NCI-H446 treated with DMSO at 0.1 percent for 48 hours (cell line): ENCODE measurements around the gene ZZZ3.
A peak's percentile ranks its signal among the peaks of the same experiment; 100 is the strongest.
"Not testable (repeated sequence)": the region's sequence is repeated elsewhere in the genome, so short reads cannot be mapped to it uniquely, and the experiment has no call there.

Source experiments
- DNase-seq: peaks from one replicate; lab custom pipeline; 2025; lab: John Stamatoyannopoulos, UW

ZZZ3 gene

GRCh38 chr1:77682460-77683159 lies at the start of gene ZZZ3:
TSS of gene ZZZ3 (minus strand) at chr1:77682658. CDS start at chr1:77633354, 49,304 bp downstream.
- peak; percentile 96 for DNase-seq

DNA sequence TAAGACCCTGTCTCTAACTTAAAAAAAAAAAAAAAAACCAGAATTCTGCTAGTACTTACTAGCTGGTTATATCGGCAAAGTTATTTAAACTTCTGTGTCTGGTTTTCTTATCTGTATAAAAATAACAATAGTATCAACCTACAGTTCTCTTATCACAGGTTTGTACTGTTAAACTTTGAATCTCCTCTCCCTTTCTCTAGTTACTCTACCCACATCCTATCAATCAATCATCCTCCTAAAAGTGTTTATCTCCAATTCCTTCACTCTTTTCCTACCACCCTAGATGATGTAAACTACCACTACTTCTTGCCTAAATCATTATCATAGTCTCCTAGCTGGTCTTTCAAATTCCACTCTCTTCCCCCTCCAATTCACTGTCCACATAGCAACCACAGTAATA lies 49.6 kb upstream of the ZZZ3 start:
- no peak for DNase-seq

DNA sequence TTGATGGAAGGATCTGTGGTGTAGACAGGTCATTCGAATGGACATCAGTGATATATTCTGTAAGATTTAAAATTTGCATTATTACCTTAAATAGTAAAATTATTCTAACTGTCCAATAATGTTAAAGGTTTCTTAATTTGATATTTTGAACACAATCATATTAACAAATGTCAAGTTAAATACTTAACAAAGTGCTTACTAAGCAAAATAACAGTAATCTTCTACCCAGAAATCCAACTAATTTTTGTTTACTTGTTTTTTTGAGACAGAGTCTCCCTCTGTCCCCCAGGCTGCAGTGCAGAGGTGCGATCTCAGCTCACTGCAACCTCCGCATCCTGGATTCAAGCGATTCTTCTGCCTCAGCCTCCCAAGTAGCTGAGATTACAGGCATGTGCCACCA lies 43.2 kb upstream of the ZZZ3 start:
- DNase-seq: no peak

- DNase-seq: no peak
These were observed 35.7 kb upstream of the ZZZ3 start for GRCh38 chr1:77718181-77718580.

DNA sequence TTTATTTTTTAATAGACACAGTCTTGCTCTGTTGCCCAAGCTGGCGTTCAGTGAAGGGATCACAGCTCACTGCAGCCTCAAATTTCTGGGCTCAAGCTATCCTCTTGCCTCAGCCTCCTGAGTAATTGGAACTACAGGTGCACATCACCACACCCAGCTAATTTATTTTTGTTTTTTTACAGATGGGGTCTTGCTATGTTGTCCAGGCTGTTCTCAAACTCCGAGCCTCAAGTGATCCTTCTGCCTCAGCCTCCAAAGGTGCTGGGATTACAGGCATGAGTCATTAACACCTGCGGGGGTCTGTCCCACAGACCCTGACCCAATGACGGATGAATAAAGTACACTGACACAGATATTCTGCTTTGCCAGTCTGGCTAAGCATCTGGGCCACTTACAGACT lies 33.6 kb upstream of the ZZZ3 start:
- DNase-seq: no peak

- DNase-seq: no peak
These were observed 27.3 kb upstream of the ZZZ3 start for GRCh38 chr1:77709727-77710126.

- no peak for DNase-seq
These were observed 23.9 kb upstream of the ZZZ3 start for GRCh38 chr1:77706321-77706720.

DNA sequence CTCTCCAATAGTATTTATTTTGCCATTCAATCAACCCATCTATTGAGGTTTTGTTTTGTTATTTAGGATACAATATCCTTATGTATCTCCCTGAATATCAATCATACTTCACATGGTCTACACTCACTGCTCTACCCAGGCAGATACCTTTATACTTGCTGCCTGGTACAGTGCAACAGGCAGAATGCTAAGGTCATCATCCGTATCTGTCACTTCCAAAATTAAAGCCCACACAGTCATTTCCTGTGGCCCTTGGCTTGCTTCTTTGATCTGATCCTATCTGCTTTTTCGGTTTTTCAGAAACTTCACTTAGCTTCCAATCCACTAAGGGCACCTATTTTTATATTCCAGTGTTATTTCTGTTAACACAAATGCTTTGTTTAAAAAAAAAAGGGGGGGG lies 22.3 kb upstream of the ZZZ3 start:
- DNase-seq: no peak

DNA sequence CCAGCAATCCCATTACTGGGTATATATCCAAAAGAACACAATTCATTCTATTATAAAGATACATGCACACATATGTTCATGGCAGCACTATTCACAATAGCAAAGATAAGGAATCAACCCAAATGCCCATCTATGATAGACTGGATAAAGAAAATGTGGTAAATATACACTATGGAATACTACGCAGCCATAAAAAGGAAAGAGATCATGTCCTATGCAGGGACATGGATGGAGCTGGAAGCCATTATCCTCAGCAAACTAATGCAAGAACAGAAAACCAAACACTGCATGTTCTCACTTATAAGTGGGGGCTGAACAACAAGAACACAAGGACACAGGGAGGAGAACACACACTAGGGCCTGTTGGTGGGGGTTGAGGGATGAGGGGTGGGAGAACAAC lies 17.2 kb upstream of the ZZZ3 start:
- not testable (repeated sequence) for DNase-seq

DNA sequence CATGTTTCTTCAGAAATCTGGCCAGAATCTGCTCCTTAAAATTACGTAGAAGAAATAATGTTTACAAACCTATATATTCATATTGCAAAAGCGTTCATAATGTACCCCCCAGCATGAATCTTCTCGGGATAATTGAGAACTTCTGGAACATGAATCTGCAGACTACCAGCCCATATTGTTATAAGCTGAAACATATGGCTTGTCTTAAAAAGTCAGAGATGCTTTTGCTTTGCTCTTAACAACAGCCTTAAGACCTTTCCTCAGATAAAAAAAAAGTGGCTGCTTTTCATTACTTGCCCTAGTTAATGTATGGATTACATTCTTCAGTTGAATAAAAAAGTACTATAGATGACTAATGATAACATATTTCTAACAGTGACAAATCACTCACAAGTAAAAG lies 15.0 kb upstream of the ZZZ3 start:
- DNase-seq: no peak

GRCh38 chr1:77688939-77689338 lies 6.5 kb upstream of the ZZZ3 start:
- DNase-seq: no peak

DNA sequence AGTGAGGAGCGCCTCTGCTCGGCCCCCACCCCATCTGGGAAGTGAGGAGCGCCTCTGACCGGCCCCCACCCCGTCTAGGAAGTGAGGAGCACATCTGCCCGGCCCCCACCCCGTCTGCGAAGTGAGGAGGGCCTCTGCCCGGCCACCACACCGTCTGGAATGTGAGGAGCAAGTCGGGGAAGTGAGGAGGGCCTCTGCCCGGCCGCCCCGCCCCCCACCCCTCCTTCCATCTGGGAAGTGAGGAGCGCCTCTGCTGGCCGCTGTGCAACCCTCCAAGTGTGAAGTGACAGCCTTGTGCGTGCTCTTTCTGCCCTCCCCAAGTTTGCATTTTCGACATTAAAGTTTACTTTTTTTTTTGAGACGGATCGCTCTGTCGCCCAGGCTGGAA lies 5.1 kb upstream of the ZZZ3 start:
- DNase-seq: no peak

DNA sequence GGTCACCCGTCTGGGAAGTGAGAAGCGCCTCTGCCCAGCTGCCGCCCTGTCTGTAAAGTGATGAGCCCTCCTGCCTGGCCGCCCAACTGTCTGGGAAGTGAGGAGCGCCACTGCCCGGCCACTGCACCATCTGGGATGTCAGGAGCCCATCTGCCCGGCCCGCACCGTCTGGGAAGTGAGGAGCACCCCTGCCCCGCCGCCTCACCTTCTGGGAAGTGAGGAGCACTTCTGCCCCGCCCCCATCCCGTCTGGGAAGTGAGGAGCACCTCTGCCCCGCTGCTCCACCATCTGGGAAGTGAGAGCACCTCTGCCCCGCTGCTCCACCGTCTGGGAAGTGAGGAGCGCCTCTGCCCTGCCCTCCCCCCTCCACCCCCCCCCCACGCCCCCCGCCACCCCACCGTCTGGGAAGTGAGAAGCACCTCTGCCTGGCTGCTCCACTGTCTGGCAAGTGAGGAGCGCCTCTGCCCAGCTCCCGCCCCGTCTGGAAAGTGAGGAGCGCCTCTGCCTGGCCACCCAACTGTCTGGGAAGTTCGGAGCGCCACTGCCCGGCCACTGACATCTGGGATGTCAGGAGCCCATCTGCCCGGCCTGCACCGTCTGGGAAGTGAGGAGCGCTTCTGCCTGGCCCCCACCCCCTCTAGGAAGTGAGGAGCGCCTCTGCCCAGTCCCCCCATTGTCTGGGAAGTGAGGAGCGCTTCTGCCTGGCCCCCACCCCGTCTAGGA lies 4.5 kb upstream of the ZZZ3 start:
- DNase-seq: no peak

- peak; percentile 94 for DNase-seq
These were observed 996 bp upstream of the ZZZ3 start for GRCh38 chr1:77683160-77684148.

DNA sequence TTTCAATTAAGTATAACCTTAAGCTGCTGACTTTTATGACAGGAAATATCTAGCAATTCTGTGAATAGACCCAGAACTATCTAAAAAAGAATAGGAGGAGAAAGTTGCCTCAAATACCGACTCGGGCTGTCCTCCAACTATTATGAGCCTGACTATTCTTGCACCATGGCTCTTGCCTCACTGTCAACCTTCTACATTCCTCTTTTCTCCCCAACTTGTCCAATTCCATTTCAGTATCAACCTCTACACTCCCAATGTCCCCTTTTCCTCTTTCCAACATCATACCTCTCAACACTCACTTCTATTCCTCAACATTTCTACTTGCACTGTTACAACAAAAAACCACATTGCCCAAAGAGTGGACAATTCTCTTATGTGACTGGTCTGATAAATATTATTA lies 2.3 kb downstream of the ZZZ3 start:
- DNase-seq: no peak

- no peak for DNase-seq
These were observed 3.5 kb downstream of the ZZZ3 start for GRCh38 chr1:77678660-77679610.

GRCh38 chr1:77674807-77675206 lies 7.7 kb downstream of the ZZZ3 start:
- DNase-seq: not testable (repeated sequence)

DNA sequence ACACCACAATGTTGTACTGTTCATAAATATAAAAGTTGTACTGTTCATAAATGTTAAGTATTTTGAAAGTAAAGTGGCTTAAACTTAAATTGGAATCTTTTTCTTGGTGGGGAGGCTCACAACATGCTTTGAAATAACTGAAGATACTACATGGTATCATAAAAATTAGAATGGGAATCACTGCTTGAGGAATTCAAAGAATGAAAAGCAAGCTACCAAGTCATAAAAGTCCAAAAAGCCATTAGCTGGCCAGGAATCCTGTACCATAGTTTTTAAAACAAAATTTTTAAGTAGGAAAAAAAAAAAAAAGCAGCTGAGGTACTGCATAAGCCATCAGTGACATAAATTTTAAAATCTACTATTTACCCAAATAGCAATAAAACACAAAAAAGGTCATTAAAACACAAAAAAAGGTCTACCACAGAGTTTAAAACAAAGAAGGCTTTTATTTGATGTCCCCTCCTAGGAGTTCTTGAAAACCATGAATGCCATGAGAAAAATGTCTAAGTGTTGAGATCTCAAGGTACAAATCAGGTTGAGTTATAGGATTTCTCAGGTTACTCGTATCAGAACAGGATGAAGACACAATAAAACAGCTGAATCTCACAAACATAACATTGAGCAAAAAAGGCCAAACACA lies 8.6 kb downstream of the ZZZ3 start:
- DNase-seq: no peak

- DNase-seq: no peak
These were observed 9.4 kb downstream of the ZZZ3 start for GRCh38 chr1:77673030-77673429.

GRCh38 chr1:77672374-77672773 lies 10.1 kb downstream of the ZZZ3 start:
- no peak for DNase-seq

- DNase-seq: no peak
These were observed 10.6 kb downstream of the ZZZ3 start for GRCh38 chr1:77671836-77672235.
